Astrocyte of the cerebellum (primary cell): ENCODE results near the gene CFAP157.

Source experiments
- DNase-seq: peaks from one replicate; pipeline ENCODE4 v3.0.0-alpha.2; 2011; ENCODE audit warnings: low read depth
- H3K4me3 ChIP-seq: 2 replicates; pipeline ENCODE4 v1.5.1; 2011; ENCODE audit warnings: mild to moderate bottlenecking, low read depth, low read length, moderate library complexity
- in situ Hi-C: cut with HindIII; loops from 2 replicates; pipeline ENCODE4 v1.10.0; 2017; ENCODE audit warnings: low sequenced_read_pairs
- TF ChIP-seq, protein P1 (sequence below): IDR thresholded peaks from 2 replicates; pipeline ENCODE4 v1.5.1; 2012; ENCODE audit warnings: low read length, low read depth, moderate library complexity, mild to moderate bottlenecking; ENCODE audit errors: missing control alignments

CFAP157 gene

DNA sequence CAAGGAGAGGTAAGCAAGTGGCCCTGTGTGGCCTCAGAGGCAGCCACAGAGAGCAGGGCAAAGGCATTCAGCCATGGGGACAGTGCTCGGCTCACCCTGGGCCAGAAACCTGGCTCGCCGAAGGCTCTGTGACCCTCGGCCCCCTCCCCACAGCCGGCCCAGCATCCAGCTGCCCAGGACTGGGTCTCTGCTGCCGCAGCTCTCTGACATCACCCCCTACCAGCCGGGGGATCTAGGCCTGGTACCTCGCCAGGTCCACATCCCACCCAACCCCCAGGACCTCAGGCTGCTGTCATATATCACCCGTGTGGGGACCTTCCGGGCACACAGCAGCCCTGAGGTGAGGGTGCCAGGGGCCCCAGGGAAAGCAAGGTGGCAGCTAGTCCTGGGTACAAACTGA lies 6.1 kb downstream of the CFAP157 start:
- no peak overlapping the region for H3K4me3 ChIP-seq
- DNase-seq = no peak
- TF ChIP-seq, protein P1, sequence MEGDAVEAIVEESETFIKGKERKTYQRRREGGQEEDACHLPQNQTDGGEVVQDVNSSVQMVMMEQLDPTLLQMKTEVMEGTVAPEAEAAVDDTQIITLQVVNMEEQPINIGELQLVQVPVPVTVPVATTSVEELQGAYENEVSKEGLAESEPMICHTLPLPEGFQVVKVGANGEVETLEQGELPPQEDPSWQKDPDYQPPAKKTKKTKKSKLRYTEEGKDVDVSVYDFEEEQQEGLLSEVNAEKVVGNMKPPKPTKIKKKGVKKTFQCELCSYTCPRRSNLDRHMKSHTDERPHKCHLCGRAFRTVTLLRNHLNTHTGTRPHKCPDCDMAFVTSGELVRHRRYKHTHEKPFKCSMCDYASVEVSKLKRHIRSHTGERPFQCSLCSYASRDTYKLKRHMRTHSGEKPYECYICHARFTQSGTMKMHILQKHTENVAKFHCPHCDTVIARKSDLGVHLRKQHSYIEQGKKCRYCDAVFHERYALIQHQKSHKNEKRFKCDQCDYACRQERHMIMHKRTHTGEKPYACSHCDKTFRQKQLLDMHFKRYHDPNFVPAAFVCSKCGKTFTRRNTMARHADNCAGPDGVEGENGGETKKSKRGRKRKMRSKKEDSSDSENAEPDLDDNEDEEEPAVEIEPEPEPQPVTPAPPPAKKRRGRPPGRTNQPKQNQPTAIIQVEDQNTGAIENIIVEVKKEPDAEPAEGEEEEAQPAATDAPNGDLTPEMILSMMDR = no peak
- in situ Hi-C loops = no loop called here

DNA sequence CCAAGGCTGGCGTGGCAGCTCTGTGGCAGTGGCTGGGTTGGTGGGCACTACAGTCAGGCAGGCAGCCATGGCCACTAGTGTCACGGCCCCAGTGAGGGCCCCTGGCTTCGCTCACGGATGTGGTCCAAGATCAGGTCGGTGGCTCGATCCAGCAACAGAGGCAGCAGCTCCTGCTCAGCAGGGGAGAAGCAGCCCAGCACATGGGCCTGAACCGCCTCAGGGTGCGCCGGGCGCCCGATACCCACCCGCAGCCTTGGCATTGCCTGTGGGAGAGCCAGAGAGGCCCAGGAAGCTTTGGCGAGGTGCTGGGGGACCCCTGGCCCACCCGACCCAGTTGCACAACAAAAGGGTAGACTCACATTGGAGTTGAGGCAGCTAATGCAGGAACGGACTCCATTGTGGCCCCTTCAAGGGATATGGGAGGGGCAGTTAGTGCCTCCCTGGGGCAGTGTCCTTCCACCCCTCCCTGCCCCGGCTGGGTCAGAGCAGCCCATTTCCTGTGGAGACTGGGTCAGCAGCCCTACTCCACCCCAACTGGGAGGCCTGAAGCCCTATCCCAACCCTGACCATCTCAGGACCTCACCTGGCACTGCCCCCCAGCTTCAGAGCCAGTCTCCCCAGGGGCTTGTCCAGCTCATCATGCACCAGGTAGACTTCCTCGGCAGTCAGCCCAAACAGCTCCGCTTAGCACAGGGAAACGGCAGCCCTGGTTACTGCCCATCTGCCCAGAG lies 7.4 kb downstream of the CFAP157 start:
- DNase-seq = no peak
- in situ Hi-C loops = no loop called here
- H3K4me3 ChIP-seq = peak overlapping the region; percentile 85
- TF ChIP-seq, protein P1 = no peak

DNA sequence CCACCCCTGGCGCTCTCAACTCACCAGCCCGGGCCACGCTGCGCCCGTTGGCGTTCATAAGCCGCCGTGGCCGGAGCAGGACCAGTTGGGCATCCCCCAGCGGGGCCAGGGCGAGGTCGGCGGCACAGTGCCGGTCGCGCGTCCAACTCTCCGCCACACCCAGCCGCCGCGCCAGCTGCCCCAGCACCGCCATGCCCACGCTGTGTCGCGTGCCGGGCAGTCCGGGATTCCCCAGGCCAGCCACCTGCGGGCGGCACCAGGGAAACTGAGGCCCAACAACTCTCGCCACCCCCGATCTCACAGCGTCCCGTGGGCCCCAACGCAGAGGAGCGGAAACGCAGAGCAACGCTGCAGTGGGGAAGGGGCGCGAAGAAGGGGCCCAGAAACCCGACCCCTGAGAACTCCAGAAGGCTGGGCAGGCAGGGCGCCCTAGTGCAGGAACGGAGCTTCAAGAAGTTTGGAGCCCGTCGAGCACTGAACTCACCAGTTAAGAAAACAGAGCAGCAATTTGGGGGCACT lies 8.2 kb downstream of the CFAP157 start:
- TF ChIP-seq, protein P1 = no peak
- in situ Hi-C loops = no loop called here
- peak overlapping the region; percentile 85 for H3K4me3 ChIP-seq
- DNase-seq = no peak

DNA sequence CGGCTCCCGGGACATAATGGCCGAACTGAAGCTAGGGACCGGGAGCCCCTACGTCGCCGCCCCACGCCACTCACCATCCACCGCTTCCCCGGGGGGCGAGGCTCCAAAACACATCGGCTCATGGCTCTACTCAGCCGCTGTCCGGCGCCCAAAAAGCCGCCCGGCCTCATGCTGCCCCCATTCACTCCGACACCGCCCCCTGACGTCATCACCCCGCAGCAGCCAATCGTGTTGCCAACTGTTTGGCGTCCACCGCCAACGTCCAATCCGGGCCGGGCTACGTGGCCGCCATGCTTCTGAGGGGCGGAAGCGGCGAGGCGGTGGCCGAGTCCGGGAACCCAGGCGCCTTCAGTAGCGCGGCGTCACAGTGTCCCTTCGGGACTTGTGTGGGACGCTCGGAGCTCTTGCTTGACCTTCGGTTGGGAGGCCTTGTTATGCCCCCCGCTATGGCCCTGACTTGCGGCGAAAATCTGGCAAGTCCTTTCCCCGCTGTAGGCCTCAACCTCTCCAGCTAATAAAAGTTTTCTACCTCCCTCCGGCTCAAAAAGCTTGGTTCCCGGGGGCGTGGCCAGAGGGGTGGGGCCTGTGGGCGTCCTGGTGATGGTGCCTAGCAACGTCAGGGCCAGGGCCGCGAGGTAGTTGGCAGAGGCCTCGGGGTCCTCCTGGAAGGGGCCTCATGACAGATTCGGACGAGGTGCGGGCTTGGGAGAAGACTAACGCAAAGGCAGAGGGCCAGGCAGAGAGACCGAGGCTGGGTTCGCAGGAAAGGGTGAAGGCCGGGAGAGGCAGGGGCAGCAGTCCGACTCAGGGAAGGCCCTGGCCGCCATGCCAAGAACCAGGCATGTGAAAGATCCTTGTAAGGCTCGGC lies 8.9 kb downstream of the CFAP157 start, which contains the start of the genes PTRH1 and TTC16:
PTRH1 (minus strand) TSS at position 194 of the 868 bp plus-strand sequence; CDS start at position 170, 24 bp downstream.
TTC16 (plus strand) TSS at position 610 of the 868 bp plus-strand sequence; CDS start at position 677, 67 bp downstream.
- DNase-seq = peak; percentile 84
- TF ChIP-seq, protein P1 = no peak
- in situ Hi-C loops = no loop called here
- H3K4me3 ChIP-seq = peak within 1 kb of the TSS; percentile 85

DNA sequence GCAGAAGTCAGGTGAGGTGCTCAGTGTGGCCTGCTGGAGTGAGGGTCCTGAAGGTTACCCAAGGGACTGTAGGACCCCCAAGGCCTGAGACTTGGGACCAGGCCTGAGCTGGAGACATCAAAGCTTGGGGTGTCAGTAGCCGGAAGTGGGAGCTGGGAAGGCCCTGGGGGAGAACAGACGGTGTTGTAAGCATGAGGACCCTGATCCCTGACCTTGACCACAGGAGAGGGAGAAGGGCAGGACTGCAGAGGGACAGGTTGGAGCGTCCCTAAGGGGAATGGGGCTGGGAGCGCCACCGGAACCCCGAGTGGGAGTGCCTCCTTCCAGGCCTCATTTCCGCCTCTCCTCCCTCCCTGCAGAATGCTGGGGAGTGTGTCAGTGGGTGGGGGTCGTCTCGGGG lies 9.6 kb downstream of the CFAP157 start:
- in situ Hi-C loops = no loop called here
- DNase-seq = no peak
- TF ChIP-seq, protein P1 = no peak
- H3K4me3 ChIP-seq = peak overlapping the region; percentile 85

DNA sequence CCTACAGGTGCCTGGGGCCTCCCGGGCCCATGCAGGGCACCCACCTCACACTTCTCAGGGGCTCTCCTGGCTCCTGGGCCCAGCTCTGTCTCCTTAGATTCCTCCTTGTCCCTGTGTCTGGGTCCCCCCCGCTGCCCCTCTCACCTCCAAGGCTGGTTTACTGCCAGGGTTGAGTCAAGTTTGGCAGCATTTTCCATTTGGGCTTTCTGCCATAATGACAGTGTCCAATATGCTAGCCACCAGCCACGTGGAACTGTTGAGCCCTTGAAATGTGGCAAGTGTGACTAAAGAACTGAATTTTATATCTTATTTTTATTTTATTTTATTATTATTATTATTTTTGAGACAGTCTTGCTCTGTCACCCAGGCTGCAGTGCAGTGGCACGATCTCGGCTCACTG lies 11.0 kb downstream of the CFAP157 start:
- no peak for DNase-seq
- no peak overlapping the region for H3K4me3 ChIP-seq
- in situ Hi-C loops = no loop called here
- TF ChIP-seq, protein P1 = no peak
